Central memory CD8-positive, alpha-beta T cell (primary cell): ENCODE measurements around the gene TMEM123.

Experiments used
- ATAC-seq: fragments of 150-1000 bp; cut with Tn5 transposase; replicated peaks from 2 replicates; pipeline ENCODE4 v1.10.0; 2022; ENCODE audit warnings: mild to moderate bottlenecking, moderate FRiP score, moderate number of reproducible peaks; ENCODE audit not compliant: poor library complexity, severe bottlenecking; ENCODE audit errors: extremely low read depth
- DNase-seq, 2 donors: peaks; one replicate each; pipeline ENCODE4 v3.0.0; 2021; ENCODE audit warnings: low spot score in 2 of 2
- H3K27ac Mint-ChIP-seq: one replicate; pipeline ENCODE4 v1.8.0; 2022; ENCODE audit warnings: low read depth, mild to moderate bottlenecking, moderate library complexity, mixed read lengths
- H3K27me3 Mint-ChIP-seq: one replicate; pipeline ENCODE4 v1.8.0; 2022; ENCODE audit warnings: mixed read lengths
- H3K36me3 Mint-ChIP-seq: one replicate; pipeline ENCODE4 v1.8.0; 2022; ENCODE audit warnings: mild to moderate bottlenecking, moderate library complexity, mixed read lengths; ENCODE audit not compliant: insufficient read depth
- H3K4me1 Mint-ChIP-seq: one replicate; pipeline ENCODE4 v1.8.0; 2022; ENCODE audit warnings: mixed read lengths
- H3K4me3 Mint-ChIP-seq: one replicate; pipeline ENCODE4 v1.8.0; 2022; ENCODE audit warnings: mild to moderate bottlenecking, moderate library complexity, mixed read lengths
- H3K9me3 Mint-ChIP-seq: one replicate; pipeline ENCODE4 v1.8.0; 2022; ENCODE audit warnings: mixed read lengths

Gene TMEM123

GRCh38 chr11:102467853-102468580 is 15.5 kb upstream of the TMEM123 start:
- Mint-ChIP-seq H3K4me3 (no peak overlapping the region), H3K36me3 (peaks cover 4% of the 10 kb centered on the region), H3K4me1 (peaks cover 44% of the 10 kb centered on the region), H3K27me3 (no peaks in the 10 kb centered on the region), H3K27ac (no peak overlapping the region), H3K9me3 (no peaks in the 10 kb centered on the region)
- no peak for ATAC-seq
- no peak for DNase-seq

GRCh38 chr11:102467080-102467708 is 14.6 kb upstream of the TMEM123 start:
- H3K27me3 Mint-ChIP-seq = no peaks in the 10 kb centered on the region
- H3K36me3 Mint-ChIP-seq = peaks cover 4% of the 10 kb centered on the region
- H3K4me1 Mint-ChIP-seq = peaks cover 44% of the 10 kb centered on the region
- ATAC-seq = no peak
- no peaks in the 10 kb centered on the region for H3K9me3 Mint-ChIP-seq
- no peak overlapping the region for H3K27ac Mint-ChIP-seq
- no peak for DNase-seq
- no peak overlapping the region for H3K4me3 Mint-ChIP-seq

- Mint-ChIP-seq H3K9me3 (no peaks in the 10 kb centered on the region), H3K4me3 (no peak overlapping the region), H3K27ac (peak overlapping the region; percentile 9), H3K36me3 (peaks cover 4% of the 10 kb centered on the region), H3K27me3 (no peaks in the 10 kb centered on the region), H3K4me1 (peaks cover 34% of the 10 kb centered on the region)
- no peak for ATAC-seq
- no peak for DNase-seq
These were observed 13.1 kb upstream of the TMEM123 start for GRCh38 chr11:102465696-102466095.

GRCh38 chr11:102464859-102465500 is 12.4 kb upstream of the TMEM123 start:
- H3K9me3 Mint-ChIP-seq = no peaks in the 10 kb centered on the region
- ATAC-seq (no peak), DNase-seq (no peak)
- no peak overlapping the region for H3K27ac Mint-ChIP-seq
- H3K36me3 Mint-ChIP-seq = peaks cover 1% of the 10 kb centered on the region
- no peaks in the 10 kb centered on the region for H3K27me3 Mint-ChIP-seq
- H3K4me3 Mint-ChIP-seq = no peak overlapping the region
- peaks cover 27% of the 10 kb centered on the region for H3K4me1 Mint-ChIP-seq

GRCh38 chr11:102464037-102464436 is 11.5 kb upstream of the TMEM123 start:
- Mint-ChIP-seq H3K36me3 (peaks cover 1% of the 10 kb centered on the region), H3K27ac (no peak overlapping the region), H3K4me3 (no peak overlapping the region), H3K4me1 (peaks cover 24% of the 10 kb centered on the region), H3K9me3 (no peaks in the 10 kb centered on the region), H3K27me3 (no peaks in the 10 kb centered on the region)
- ATAC-seq (no peak), DNase-seq (no peak)

GRCh38 chr11:102462610-102463009 is 10.0 kb upstream of the TMEM123 start:
- no peak overlapping the region for H3K4me3 Mint-ChIP-seq
- ATAC-seq = no peak
- no peak overlapping the region for H3K27ac Mint-ChIP-seq
- H3K4me1 Mint-ChIP-seq = peaks cover 16% of the 10 kb centered on the region
- peaks cover 1% of the 10 kb centered on the region for H3K36me3 Mint-ChIP-seq
- H3K9me3 Mint-ChIP-seq = no peaks in the 10 kb centered on the region
- no peak for DNase-seq
- H3K27me3 Mint-ChIP-seq = no peaks in the 10 kb centered on the region

GRCh38 chr11:102459393-102459792 is 6.8 kb upstream of the TMEM123 start:
- H3K4me1 Mint-ChIP-seq = no peaks in the 10 kb centered on the region
- ATAC-seq = no peak
- no peak overlapping the region for H3K4me3 Mint-ChIP-seq
- no peaks in the 10 kb centered on the region for H3K36me3 Mint-ChIP-seq
- no peaks in the 10 kb centered on the region for H3K27me3 Mint-ChIP-seq
- no peak overlapping the region for H3K27ac Mint-ChIP-seq
- no peak for DNase-seq
- H3K9me3 Mint-ChIP-seq = no peaks in the 10 kb centered on the region

GRCh38 chr11:102458548-102458947 is 6.0 kb upstream of the TMEM123 start:
- Mint-ChIP-seq H3K27ac (no peak overlapping the region), H3K36me3 (no peaks in the 10 kb centered on the region), H3K4me1 (no peaks in the 10 kb centered on the region), H3K27me3 (no peaks in the 10 kb centered on the region), H3K9me3 (no peaks in the 10 kb centered on the region), H3K4me3 (no peak overlapping the region)
- ATAC-seq (no peak), DNase-seq (no peak)

- H3K4me1 Mint-ChIP-seq = peaks cover 3% of the 10 kb centered on the region
- no peaks in the 10 kb centered on the region for H3K27me3 Mint-ChIP-seq
- no peak for ATAC-seq
These were observed 5.3 kb upstream of the TMEM123 start for GRCh38 chr11:102457865-102458264.

GRCh38 chr11:102457056-102457677 is 4.6 kb upstream of the TMEM123 start:
- no peak overlapping the region for H3K4me3 Mint-ChIP-seq
- H3K36me3 Mint-ChIP-seq = peaks cover 7% of the 10 kb centered on the region
- no peaks in the 10 kb centered on the region for H3K27me3 Mint-ChIP-seq
- ATAC-seq (no peak), DNase-seq (no peak)
- H3K9me3 Mint-ChIP-seq = no peaks in the 10 kb centered on the region
- peaks cover 6% of the 10 kb centered on the region for H3K4me1 Mint-ChIP-seq
- no peak overlapping the region for H3K27ac Mint-ChIP-seq

More at GRCh38 chr11:102457865-102458264, 5.3 kb upstream of the TMEM123 start:
- Mint-ChIP-seq H3K9me3 (no peaks in the 10 kb centered on the region), H3K4me3 (no peak overlapping the region), H3K36me3 (peaks cover 1% of the 10 kb centered on the region), H3K27ac (no peak overlapping the region)
- no peak for DNase-seq

GRCh38 chr11:102456381-102456780 is 3.8 kb upstream of the TMEM123 start:
- no peaks in the 10 kb centered on the region for H3K9me3 Mint-ChIP-seq
- ATAC-seq (no peak), DNase-seq (no peak)
- H3K27ac Mint-ChIP-seq = no peak overlapping the region
- H3K27me3 Mint-ChIP-seq = no peaks in the 10 kb centered on the region
- H3K4me1 Mint-ChIP-seq = peaks cover 13% of the 10 kb centered on the region
- peaks cover 10% of the 10 kb centered on the region for H3K36me3 Mint-ChIP-seq
- no peak overlapping the region for H3K4me3 Mint-ChIP-seq

- ATAC-seq (no peak), DNase-seq (no peak)
- peaks cover 38% of the 10 kb centered on the region for H3K4me1 Mint-ChIP-seq
- H3K9me3 Mint-ChIP-seq = no peaks in the 10 kb centered on the region
- no peak overlapping the region for H3K27ac Mint-ChIP-seq
- H3K4me3 Mint-ChIP-seq = no peak overlapping the region
- H3K36me3 Mint-ChIP-seq = peaks cover 15% of the 10 kb centered on the region
- no peaks in the 10 kb centered on the region for H3K27me3 Mint-ChIP-seq
These were observed 1.4 kb upstream of the TMEM123 start for GRCh38 chr11:102453921-102454320.
